Retinal pigment epithelial cell (primary cell): ENCODE data around the gene TTLL10.

Experiments used
- DNase-seq: peaks from one replicate; pipeline ENCODE4 v3.0.0-alpha.2; 2010; ENCODE audit warnings: low read depth
- H3K4me3 ChIP-seq: 2 replicates; pipeline ENCODE4 v1.5.1; 2011; ENCODE audit warnings: mild to moderate bottlenecking, low read length, control low read depth, moderate library complexity
- TF ChIP-seq, protein P1 (sequence below): conservative IDR thresholded peaks from 2 replicates; pipeline ENCODE4 v1.5.1; 2011; ENCODE audit warnings: low read depth, low read length, control low read depth, inconsistent platforms

The TTLL10 gene

DNA sequence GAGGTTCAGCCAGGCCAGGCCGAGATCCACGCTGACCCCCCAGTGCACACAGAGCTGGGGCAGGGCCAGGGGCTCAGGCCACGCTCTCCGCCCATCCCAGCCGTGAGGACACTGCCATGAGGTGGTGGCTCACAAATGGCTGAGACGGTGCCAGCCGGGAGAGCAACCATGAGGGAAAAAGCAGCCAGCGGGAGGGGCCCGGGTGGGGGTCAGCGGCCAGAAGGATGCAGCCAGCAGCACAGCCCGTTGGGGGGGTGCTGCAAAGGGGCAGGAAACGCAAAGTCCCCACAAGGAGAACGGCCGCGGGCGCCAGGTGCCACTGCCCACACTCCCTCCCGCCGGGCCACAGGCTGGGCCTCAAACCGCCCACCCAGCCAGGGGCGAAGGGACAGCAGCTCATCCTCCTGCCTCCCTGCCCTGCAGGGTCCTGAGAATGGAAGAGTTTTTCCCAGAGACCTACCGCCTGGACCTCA lies 8.3 kb downstream of the TTLL10 start:
- no peak for DNase-seq
- TF ChIP-seq, protein P1, sequence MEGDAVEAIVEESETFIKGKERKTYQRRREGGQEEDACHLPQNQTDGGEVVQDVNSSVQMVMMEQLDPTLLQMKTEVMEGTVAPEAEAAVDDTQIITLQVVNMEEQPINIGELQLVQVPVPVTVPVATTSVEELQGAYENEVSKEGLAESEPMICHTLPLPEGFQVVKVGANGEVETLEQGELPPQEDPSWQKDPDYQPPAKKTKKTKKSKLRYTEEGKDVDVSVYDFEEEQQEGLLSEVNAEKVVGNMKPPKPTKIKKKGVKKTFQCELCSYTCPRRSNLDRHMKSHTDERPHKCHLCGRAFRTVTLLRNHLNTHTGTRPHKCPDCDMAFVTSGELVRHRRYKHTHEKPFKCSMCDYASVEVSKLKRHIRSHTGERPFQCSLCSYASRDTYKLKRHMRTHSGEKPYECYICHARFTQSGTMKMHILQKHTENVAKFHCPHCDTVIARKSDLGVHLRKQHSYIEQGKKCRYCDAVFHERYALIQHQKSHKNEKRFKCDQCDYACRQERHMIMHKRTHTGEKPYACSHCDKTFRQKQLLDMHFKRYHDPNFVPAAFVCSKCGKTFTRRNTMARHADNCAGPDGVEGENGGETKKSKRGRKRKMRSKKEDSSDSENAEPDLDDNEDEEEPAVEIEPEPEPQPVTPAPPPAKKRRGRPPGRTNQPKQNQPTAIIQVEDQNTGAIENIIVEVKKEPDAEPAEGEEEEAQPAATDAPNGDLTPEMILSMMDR, result no peak
- no peak overlapping the region for H3K4me3 ChIP-seq

DNA sequence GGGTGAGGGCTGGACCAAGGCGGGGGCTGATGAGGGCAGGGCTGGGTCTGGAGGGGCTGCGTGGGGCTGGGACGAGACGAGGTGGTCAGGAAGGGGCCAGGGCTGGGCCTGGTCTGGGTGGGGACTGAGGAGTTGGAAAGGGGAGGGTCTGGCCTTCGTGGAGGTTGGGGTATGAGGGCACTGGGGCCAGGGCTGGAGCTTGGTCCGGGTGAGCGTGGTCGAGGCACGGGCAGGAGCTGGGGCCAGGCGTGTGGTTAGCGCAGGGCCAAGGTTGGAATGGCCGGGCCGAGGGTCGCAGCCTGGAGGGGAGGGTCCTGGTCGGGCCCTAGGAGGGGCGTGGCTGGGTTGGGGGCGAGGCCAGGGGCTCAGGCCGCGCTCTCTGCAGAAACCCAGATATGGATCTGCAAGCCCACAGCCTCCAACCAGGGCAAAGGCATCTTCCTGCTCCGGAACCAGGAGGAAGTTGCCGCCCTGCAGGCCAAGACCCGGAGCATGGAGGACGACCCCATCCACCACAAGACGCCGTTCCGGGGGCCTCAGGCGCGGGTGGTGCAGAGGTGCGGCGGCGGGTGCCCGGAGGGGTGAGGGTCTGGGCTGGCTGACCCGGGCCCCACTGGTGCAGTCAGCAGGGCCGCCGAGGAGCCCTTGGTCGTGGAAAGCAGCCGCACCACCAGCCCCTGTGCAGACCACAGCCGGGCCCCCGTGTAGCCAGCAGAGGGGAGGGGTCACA lies 9.0 kb downstream of the TTLL10 start:
- no peak for DNase-seq
- no peak overlapping the region for H3K4me3 ChIP-seq
- TF ChIP-seq, protein P1, result no peak

DNA sequence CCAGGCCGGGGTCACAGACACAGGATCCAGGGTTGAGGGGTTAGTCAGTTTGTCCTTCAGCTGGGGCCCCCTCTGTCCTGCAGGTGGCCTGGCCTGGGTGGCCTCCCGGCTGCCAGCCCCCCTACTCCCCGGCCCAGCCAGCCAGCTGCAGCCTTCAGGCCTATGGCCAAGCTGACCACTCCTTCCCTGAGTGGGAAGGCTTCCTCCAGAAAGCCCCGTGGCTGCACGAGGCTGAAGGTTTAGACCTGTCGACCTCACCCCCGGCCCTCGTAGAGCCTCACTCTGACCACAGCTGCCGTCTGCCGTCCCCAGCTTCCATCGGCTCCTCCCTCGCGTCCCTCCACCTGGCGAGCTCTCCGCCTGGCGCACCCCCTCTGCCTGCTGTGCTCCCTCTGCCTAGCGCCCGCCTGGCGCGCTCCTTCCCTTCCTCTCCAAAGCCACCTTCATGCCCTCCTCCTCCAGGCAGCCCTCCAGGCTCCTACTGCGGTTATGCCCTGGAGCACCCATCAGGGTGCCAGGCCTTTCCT lies 9.6 kb downstream of the TTLL10 start:
- H3K4me3 ChIP-seq, result no peak overlapping the region
- TF ChIP-seq, protein P1, result no peak
- DNase-seq, result no peak

DNA sequence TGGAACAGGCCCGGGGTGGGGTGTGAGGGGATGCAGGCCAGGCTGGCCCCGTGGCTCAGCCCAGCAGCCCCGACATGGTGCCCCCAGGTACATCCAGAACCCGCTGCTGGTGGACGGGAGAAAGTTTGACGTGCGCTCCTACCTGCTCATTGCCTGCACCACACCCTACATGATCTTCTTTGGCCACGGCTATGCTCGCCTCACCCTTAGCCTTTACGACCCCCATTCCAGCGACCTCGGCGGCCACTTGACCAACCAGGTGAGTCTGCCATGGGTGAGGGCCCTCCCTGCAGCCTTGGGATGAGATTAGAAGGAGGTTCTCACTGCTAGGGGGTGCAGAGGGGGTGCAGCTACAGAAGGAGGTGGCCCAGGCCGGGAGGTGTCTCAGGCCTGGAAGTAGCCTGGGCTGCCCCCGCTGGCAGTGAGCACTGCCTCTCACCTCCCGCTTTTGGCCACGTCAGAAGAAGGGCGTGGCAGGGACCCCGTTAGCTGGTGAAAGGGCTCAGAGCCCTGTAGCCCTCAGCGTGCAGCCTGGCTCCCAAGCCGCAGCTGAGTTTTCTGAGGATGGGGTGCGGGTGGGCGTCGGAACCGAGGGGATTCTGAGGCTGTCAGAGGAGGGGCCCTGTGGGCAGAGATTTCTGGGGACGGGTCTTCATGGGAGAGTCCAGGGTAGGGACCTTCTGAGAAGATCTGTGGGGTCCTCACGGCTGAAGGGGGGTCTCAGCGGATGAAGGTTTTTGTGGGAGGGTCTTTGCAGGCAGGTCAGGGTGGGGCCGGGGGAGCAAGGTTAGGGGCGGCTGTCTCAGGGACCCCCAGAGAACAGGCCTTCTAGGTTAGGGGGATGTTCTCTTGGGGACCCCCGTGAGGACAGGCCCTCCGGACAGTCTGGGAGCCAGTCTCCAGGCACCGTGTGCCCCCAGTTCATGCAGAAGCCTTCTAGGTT lies 10.4 kb downstream of the TTLL10 start:
- H3K4me3 ChIP-seq, result no peak overlapping the region
- TF ChIP-seq, protein P1, result no peak
- no peak for DNase-seq

DNA sequence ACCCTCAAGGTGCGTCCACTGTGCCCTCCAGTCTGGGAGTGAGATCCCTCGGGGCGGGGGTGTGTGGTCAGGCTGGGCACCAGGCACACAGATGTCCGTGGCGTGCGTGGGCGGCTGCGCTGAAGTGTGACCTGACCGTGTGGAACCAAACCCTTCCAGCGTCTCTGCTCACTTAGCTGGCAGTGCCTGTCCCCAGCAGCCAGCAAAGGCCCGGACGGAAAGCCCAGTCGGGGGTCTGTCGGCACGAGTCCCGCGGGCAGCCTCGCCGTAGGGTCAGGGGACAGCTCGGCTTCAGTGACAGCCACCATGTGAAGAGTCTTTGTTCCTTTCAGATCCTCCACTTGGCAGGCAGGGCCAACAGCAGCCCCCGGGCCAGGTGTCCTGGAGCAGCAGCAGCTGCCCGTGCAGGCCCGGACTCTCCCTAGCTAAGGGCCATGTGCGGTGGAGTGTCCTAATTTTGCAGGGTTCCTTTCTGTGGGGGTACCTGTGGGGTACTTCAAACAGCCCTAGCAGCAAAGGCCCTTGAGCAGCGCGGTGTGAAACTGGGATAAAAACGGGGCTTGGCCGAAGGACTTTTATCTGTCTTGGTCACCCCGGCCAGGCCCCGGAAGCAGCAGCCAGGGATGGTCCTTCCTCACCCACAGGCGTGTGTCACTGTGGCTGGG lies 11.6 kb downstream of the TTLL10 start:
- DNase-seq, result no peak
- TF ChIP-seq, protein P1, result no peak
- H3K4me3 ChIP-seq, result no peak overlapping the region

DNA sequence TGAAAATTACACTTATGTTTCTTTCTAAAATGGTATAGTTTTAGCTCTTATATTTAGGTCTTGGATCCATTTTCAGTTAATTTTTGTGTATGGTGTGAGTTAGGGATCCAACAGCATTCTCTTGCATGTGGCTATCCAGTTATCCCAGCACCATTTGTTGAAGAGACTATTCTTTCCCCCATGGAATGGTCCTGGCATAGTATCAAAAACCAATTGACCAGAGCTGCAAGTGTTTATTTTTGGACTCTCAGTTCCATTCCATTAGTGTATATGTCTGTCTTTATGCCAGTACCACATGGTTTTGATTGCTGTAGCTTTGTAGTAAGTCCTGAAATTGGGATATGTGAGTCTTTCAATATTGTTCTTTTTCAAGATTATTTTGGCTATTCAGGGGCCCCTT lies 14.3 kb downstream of the TTLL10 start:
- TF ChIP-seq, protein P1, result no peak
- H3K4me3 ChIP-seq, result no peak overlapping the region
- DNase-seq, result no peak
